Measurements from ENCODE around the gene EXOC3.
A peak's percentile ranks its signal among the peaks of the same experiment; 100 is the strongest.

Gene EXOC3

GRCh38 chr5:428754-429452 lies 14.1 kb upstream of the EXOC3 start:
- Mint-ChIP-seq H3K36me3 (peaks cover 8% of the 10 kb centered on the region), H3K4me1 (ENCODE audit: low read depth) (peaks cover 5% of the 10 kb centered on the region), H3K9me3 (ENCODE audit: low read depth) (no peaks in the 10 kb centered on the region), H3K27me3 (no peaks in the 10 kb centered on the region), H3K4me3 (no peak overlapping the region), H3K27ac (peak overlapping the region; percentile 28)

GRCh38 chr5:429453-430188 lies 13.4 kb upstream of the EXOC3 start:
- H3K9me3 Mint-ChIP-seq (ENCODE audit: low read depth): no peaks in the 10 kb centered on the region
- no peak overlapping the region for H3K27ac Mint-ChIP-seq

GRCh38 chr5:430214-430925 lies 12.6 kb upstream of the EXOC3 start:
- H3K27ac Mint-ChIP-seq: no peak overlapping the region

More at GRCh38 chr5:429453-430188, 13.4 kb upstream of the EXOC3 start:
- H3K4me3 Mint-ChIP-seq: no peak overlapping the region
- no peaks in the 10 kb centered on the region for H3K27me3 Mint-ChIP-seq
- H3K4me1 Mint-ChIP-seq (ENCODE audit: low read depth): peaks cover 5% of the 10 kb centered on the region
- peaks cover 8% of the 10 kb centered on the region for H3K36me3 Mint-ChIP-seq

GRCh38 chr5:431001-431710 lies 11.8 kb upstream of the EXOC3 start:
- H3K27ac Mint-ChIP-seq: peak overlapping the region; percentile 50
- no peak overlapping the region for H3K4me3 Mint-ChIP-seq
- no peaks in the 10 kb centered on the region for H3K27me3 Mint-ChIP-seq
- H3K9me3 Mint-ChIP-seq (ENCODE audit: low read depth): no peaks in the 10 kb centered on the region
- H3K36me3 Mint-ChIP-seq: peaks cover 8% of the 10 kb centered on the region
- peaks cover 3% of the 10 kb centered on the region for H3K4me1 Mint-ChIP-seq (ENCODE audit: low read depth)

More at GRCh38 chr5:430214-430925, 12.6 kb upstream of the EXOC3 start:
- Mint-ChIP-seq H3K36me3 (peaks cover 8% of the 10 kb centered on the region), H3K27me3 (no peaks in the 10 kb centered on the region), H3K4me3 (no peak overlapping the region), H3K9me3 (ENCODE audit: low read depth) (no peaks in the 10 kb centered on the region), H3K4me1 (ENCODE audit: low read depth) (peaks cover 5% of the 10 kb centered on the region)

- H3K9me3 Mint-ChIP-seq (ENCODE audit: low read depth): no peaks in the 10 kb centered on the region
- peaks cover 8% of the 10 kb centered on the region for H3K36me3 Mint-ChIP-seq
- no peaks in the 10 kb centered on the region for H3K27me3 Mint-ChIP-seq
- H3K4me1 Mint-ChIP-seq (ENCODE audit: low read depth): peaks cover 3% of the 10 kb centered on the region
- H3K27ac Mint-ChIP-seq: peak overlapping the region; percentile 50
- no peak overlapping the region for H3K4me3 Mint-ChIP-seq
Observed at GRCh38 chr5:431711-432050, 11.3 kb upstream of the EXOC3 start.

GRCh38 chr5:432201-432927 lies 10.6 kb upstream of the EXOC3 start:
- H3K4me1 Mint-ChIP-seq (ENCODE audit: low read depth): peaks cover 3% of the 10 kb centered on the region
- peaks cover 8% of the 10 kb centered on the region for H3K36me3 Mint-ChIP-seq
- no peak overlapping the region for H3K4me3 Mint-ChIP-seq
- no peak overlapping the region for H3K27ac Mint-ChIP-seq
- H3K27me3 Mint-ChIP-seq: no peaks in the 10 kb centered on the region
- H3K9me3 Mint-ChIP-seq (ENCODE audit: low read depth): no peaks in the 10 kb centered on the region

- Mint-ChIP-seq H3K4me3 (no peak overlapping the region), H3K9me3 (ENCODE audit: low read depth) (no peaks in the 10 kb centered on the region), H3K27ac (no peak overlapping the region), H3K36me3 (peaks cover 5% of the 10 kb centered on the region), H3K27me3 (no peaks in the 10 kb centered on the region), H3K4me1 (ENCODE audit: low read depth) (peaks cover 3% of the 10 kb centered on the region)
Observed at GRCh38 chr5:432928-433791, 9.8 kb upstream of the EXOC3 start.

GRCh38 chr5:433836-434235 lies 9.1 kb upstream of the EXOC3 start:
- no peaks in the 10 kb centered on the region for H3K27me3 Mint-ChIP-seq
- no peak overlapping the region for H3K27ac Mint-ChIP-seq
- H3K36me3 Mint-ChIP-seq: peaks cover 5% of the 10 kb centered on the region
- H3K4me3 Mint-ChIP-seq: no peak overlapping the region
- peaks cover 3% of the 10 kb centered on the region for H3K4me1 Mint-ChIP-seq (ENCODE audit: low read depth)
- H3K9me3 Mint-ChIP-seq (ENCODE audit: low read depth): no peaks in the 10 kb centered on the region

- H3K9me3 Mint-ChIP-seq (ENCODE audit: low read depth): no peaks in the 10 kb centered on the region
- H3K4me3 Mint-ChIP-seq: no peak overlapping the region
- H3K4me1 Mint-ChIP-seq (ENCODE audit: low read depth): peaks cover 3% of the 10 kb centered on the region
- no peaks in the 10 kb centered on the region for H3K27me3 Mint-ChIP-seq
- H3K27ac Mint-ChIP-seq: no peak overlapping the region
- peaks cover 3% of the 10 kb centered on the region for H3K36me3 Mint-ChIP-seq
Observed at GRCh38 chr5:434443-435146, 8.4 kb upstream of the EXOC3 start.

GRCh38 chr5:435156-435790 lies 7.7 kb upstream of the EXOC3 start:
- Mint-ChIP-seq H3K4me1 (ENCODE audit: low read depth) (peaks cover 4% of the 10 kb centered on the region), H3K27ac (no peak overlapping the region), H3K36me3 (no peaks in the 10 kb centered on the region), H3K27me3 (no peaks in the 10 kb centered on the region), H3K9me3 (ENCODE audit: low read depth) (no peaks in the 10 kb centered on the region), H3K4me3 (no peak overlapping the region)

- no peak overlapping the region for H3K4me3 Mint-ChIP-seq
- H3K4me1 Mint-ChIP-seq (ENCODE audit: low read depth): peaks cover 5% of the 10 kb centered on the region
- H3K27ac Mint-ChIP-seq: no peak overlapping the region
- no peaks in the 10 kb centered on the region for H3K36me3 Mint-ChIP-seq
- no peaks in the 10 kb centered on the region for H3K9me3 Mint-ChIP-seq (ENCODE audit: low read depth)
- no peaks in the 10 kb centered on the region for H3K27me3 Mint-ChIP-seq
Observed at GRCh38 chr5:435961-436640, 6.9 kb upstream of the EXOC3 start.

GRCh38 chr5:436641-436975 lies 6.4 kb upstream of the EXOC3 start:
- peaks cover 4% of the 10 kb centered on the region for H3K4me1 Mint-ChIP-seq (ENCODE audit: low read depth)
- no peak overlapping the region for H3K27ac Mint-ChIP-seq
- H3K27me3 Mint-ChIP-seq: no peaks in the 10 kb centered on the region

More at GRCh38 chr5:436641-436975, 6.4 kb upstream of the EXOC3 start:
- Mint-ChIP-seq H3K36me3 (no peaks in the 10 kb centered on the region), H3K9me3 (ENCODE audit: low read depth) (no peaks in the 10 kb centered on the region), H3K4me3 (no peak overlapping the region)
